GM20431 (cell line): ENCODE results near the gene KCNQ4.

Experiments
- in situ Hi-C: fragments of 300-500 bp; cut with MseI, MboI; formaldehyde crosslinking; loops from one replicate; pipeline ENCODE4 v1.15.0; 2020; ENCODE audit warnings: low sequenced_read_pairs; ENCODE audit not compliant: unreplicated experiment

KCNQ4 gene

DNA sequence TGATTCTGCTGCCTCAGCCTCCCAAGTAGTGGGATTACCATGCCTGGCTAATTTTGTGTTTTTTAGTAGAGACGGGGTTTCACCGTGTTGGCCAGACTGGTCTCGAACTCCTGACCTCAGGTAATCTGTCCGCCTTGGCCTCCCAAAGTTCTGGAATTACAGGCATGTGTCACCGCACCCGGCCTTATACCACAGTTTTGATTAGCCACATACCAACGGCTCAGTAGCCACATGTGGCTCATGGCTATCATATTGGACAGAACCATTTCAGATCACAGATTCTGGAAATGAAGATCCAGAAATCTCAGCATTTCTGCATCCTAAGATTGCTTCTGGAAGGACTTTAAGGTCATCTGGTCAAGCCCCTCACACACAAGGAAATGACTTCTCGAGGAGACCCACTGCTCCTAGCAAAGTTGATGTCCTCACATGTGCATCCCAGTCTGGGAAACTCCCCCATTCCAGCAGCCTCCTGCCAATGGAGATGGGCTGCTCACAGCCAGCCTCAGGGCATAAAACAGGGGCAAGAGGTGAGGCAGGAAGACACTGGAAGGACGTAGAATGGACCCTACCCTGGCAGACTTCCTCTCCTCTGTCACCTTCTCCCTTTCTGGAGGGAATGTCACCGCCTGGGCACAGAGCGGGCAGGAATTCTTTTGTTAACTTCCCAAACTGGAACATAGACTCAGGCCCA, 96.0 kb downstream of the KCNQ4 start:
- in situ Hi-C loops, result no loop called here

DNA sequence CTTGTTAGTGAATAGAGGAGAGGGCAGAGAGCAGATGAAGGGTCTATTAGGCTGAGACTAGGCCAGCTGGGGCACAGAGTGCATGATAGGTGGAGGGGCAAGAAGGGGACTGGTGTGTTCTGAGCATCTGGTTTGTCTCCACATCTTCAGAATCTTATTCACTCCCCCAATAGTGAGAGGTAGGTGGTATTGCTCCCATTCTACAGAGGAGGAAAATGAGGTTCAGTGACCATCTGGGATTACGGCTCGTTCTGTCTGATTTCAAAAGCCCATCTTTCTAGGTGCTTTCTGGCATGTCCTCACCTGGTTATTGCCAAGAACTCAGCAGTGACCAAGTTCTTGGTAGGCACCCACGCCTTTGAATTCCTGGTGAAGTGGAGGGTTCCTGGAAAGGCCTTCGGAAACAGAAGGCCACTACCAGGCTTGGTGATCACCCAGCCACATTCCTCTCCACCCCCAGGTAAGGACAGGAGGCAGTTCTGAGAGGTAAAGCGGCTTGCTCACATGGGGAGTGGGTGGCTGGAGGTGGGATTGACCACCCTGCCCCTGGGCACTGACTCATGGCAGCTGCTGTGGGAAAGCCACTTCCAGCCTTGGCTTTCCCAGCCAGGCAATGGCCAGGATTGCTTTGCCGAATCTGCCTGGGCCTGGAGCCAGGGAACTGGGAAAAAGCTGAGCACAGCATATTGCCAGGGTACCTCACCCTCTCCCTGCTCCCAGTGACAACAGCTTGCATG, 97.4 kb downstream of the KCNQ4 start:
- in situ Hi-C loops, result no loop called here

DNA sequence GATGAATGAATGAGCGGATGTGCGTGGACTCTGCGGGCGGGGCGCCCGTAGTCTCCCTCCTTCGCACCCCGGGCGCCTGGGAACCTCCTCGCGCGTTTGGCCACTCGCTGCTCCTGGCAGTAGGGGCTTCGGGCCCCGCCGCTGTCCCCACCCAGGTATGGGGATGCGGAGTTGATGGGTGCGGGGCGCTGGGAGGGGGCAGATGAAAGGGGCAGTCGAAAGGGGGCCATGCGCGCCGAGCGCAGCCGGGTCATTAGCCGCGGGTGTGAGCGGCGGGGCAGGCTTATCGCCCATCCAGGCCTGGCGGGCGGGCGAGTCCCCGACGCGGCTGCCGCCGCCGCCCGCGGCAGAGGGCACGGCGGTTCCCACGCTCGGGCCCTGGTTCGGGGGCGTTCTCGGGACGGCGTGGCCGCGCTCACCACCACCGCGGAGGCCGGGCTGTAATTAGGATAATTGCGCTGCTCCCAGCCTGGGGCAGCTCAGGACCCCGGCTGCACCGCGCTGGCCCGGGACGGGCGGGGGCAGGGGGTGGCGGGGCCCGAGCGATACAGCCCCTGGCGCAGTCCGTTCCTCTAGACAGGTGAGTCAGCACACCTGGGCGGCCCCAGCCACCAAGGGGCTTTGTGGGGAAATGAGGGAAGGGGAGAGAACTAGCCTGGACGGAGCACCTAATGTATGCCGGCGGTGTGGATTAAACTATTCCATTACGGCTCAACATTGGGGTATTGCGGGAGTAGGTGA, 100.6 kb downstream of the KCNQ4 start:
- in situ Hi-C loops, result no loop called here

DNA sequence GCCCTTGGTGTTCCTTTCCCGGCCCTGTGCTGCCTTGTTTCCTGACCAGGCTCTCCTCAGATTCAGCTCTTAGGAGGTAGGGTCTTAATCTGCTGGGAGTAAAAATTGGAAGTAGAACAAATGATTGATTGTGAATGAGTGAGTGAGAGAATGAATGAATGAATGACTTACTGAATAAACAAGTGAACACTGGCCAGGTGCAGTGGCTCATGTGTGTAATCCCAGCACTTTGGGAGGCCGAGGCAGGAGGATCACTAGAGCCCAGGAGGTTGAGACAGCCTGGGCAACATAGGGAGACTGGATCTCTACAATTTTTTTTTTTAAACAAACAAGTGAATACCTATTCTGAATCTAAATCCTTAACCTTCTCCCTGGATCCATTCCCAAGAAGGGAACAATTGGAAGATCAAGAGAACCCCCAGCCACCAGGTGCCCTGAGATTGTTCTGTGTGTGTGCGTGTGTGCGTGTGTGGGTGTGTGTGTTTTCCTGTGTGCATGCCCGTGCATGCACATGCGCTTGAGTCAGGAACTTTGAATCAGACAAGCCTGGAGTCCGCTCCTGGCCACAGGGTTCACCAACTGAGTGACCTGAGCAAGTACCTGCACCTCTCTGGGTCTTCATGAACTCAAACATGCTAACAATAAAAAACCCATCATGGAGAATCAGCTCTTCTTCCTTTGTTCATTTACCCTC, 102.9 kb downstream of the KCNQ4 start:
- in situ Hi-C loops, result no loop called here

DNA sequence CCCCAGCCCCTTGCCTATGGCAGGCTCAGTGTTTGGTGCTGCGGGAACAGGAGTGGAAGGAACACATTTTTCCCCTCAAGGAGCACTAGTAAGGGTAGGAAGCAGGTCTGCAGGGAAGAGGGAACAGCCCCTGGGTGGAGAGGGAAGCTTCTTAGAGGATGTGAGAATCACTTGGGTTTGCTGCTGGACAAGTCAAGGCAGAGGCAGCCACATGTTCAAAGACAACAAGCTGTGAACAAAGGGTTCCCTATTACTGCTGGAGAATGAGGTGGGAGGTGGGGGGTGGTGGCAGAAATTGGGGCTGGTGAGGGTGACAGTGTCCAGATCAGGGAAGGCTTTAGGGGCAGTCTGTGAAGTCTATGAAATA, 103.4 kb downstream of the KCNQ4 start:
- in situ Hi-C loops, result no loop called here

DNA sequence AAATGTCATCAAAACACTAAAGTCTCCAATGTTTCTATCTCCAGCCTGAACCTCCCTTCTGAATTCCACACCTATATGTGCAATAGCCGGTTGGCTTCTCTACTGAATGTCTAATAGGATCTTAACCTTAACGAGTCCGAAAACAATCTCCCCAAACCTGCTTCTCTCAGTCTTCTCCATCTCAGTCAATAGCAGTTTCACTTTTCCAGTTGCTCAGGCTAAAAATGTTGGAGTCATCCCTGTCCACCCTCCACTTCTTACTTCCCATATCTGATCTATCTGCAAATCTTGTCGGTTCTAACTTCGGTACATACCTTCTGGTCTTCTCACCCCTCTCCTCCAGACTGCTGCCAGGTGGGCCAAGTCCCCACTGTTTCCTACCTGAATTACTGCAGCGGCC, 104.1 kb downstream of the KCNQ4 start:
- in situ Hi-C loops, result no loop called here
